Osteoblast (primary cell): ENCODE data around the gene FXYD7. TPM values are rescaled to one million over a fixed set of nuclear protein-coding genes. Genes with fewer than 3 reads are reported as not detected.

Source experiments
- DNase-seq: peaks from one replicate; pipeline ENCODE4 v3.0.0; 2011; ENCODE audit warnings: low spot score, mixed read lengths; ENCODE audit not compliant: insufficient read length; ENCODE audit errors: missing footprints
- H2AFZ ChIP-seq: 2 replicates; pipeline ENCODE4 v1.6.0; 2011; ENCODE audit warnings: mild to moderate bottlenecking, low read length
- H3K27ac ChIP-seq: 2 replicates; pipeline ENCODE4 v1.5.1; 2011; ENCODE audit warnings: mild to moderate bottlenecking, low read depth, low read length, moderate library complexity
- H3K27me3 ChIP-seq: 2 replicates; pipeline ENCODE4 v1.6.0; 2012; ENCODE audit warnings: mild to moderate bottlenecking, control low read depth, inconsistent platforms, low read length, moderate library complexity; ENCODE audit not compliant: insufficient read depth
- H3K36me3 ChIP-seq: 2 replicates; pipeline ENCODE4 v1.5.1; 2011; ENCODE audit warnings: mild to moderate bottlenecking, low read length, control low read depth, moderate library complexity; ENCODE audit not compliant: insufficient read depth
- H3K4me1 ChIP-seq: 2 replicates; pipeline ENCODE4 v1.5.1; 2011; ENCODE audit warnings: mild to moderate bottlenecking, low read length, control low read depth, moderate library complexity; ENCODE audit not compliant: insufficient read depth
- H3K4me2 ChIP-seq: 2 replicates; pipeline ENCODE4 v1.6.0; 2011; ENCODE audit warnings: mild to moderate bottlenecking, low read length; ENCODE audit not compliant: insufficient read depth
- H3K4me3 ChIP-seq: fragments of 200-600 bp; sonication (generic); 3 replicates; pipeline ENCODE4 v1.5.1; 2012; ENCODE audit warnings: mild to moderate bottlenecking, low read length, inconsistent platforms; ENCODE audit not compliant: insufficient read depth
- H3K79me2 ChIP-seq: 2 replicates; pipeline ENCODE4 v1.6.0; 2012; ENCODE audit warnings: mild to moderate bottlenecking, low read length, control low read depth, inconsistent platforms; ENCODE audit not compliant: insufficient read depth
- H3K9me3 ChIP-seq: 2 replicates; pipeline ENCODE4 v1.5.1; 2011; ENCODE audit warnings: low read depth, low read length, control low read depth
- H4K20me1 ChIP-seq: 2 replicates; pipeline ENCODE4 v1.6.0; 2012; ENCODE audit warnings: mild to moderate bottlenecking, low read length, control low read depth; ENCODE audit not compliant: insufficient read depth
- total RNA-seq: library from RNA; depleted of rRNA; stranded (reverse); fragments of >200 nt; gene quantifications from 2 replicates; pipeline ENCODE4 v1.2.3, GENCODE V29; 2012
- TF ChIP-seq, protein P1 (sequence below): IDR thresholded peaks from 2 replicates; pipeline ENCODE4 v1.5.1; 2011; ENCODE audit warnings: mild to moderate bottlenecking, low read depth, low read length, moderate library complexity; ENCODE audit errors: extremely low read depth

FXYD7 gene
- total RNA-seq, 1 donor = not detected

DNA sequence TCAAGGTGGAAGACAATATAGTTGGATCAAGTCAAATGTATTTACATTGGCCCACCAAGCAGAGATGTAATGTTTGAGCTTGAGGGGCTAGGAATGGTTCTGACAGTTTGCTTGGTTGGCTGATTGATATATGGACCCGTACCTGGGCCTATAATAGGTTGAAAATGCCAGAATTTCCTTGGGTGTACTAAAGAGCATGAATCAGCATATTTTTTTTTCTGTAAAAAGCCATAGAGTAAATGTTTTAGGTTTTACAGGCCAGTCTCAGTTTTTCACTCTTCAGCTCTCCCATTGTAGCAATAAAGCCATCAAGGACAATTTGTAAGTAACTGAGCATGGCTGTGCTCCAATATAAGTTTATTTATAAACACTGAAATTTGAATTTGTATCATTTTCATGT is 38.3 kb downstream of the FXYD7 start:
- no peak for DNase-seq
- no peaks in the 10 kb centered on the region for H3K36me3 ChIP-seq
- no peak overlapping the region for H2AFZ ChIP-seq
- no peaks in the 10 kb centered on the region for H3K79me2 ChIP-seq
- H3K4me3 ChIP-seq = no peak overlapping the region
- no peaks in the 10 kb centered on the region for H4K20me1 ChIP-seq
- H3K4me2 ChIP-seq = no peak overlapping the region
- no peak overlapping the region for H3K27ac ChIP-seq
- no peaks in the 10 kb centered on the region for H3K4me1 ChIP-seq
- H3K27me3 ChIP-seq = peaks cover 5% of the 10 kb centered on the region
- TF ChIP-seq, protein P1, sequence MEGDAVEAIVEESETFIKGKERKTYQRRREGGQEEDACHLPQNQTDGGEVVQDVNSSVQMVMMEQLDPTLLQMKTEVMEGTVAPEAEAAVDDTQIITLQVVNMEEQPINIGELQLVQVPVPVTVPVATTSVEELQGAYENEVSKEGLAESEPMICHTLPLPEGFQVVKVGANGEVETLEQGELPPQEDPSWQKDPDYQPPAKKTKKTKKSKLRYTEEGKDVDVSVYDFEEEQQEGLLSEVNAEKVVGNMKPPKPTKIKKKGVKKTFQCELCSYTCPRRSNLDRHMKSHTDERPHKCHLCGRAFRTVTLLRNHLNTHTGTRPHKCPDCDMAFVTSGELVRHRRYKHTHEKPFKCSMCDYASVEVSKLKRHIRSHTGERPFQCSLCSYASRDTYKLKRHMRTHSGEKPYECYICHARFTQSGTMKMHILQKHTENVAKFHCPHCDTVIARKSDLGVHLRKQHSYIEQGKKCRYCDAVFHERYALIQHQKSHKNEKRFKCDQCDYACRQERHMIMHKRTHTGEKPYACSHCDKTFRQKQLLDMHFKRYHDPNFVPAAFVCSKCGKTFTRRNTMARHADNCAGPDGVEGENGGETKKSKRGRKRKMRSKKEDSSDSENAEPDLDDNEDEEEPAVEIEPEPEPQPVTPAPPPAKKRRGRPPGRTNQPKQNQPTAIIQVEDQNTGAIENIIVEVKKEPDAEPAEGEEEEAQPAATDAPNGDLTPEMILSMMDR = no peak
- H3K9me3 ChIP-seq = no peaks in the 10 kb centered on the region

DNA sequence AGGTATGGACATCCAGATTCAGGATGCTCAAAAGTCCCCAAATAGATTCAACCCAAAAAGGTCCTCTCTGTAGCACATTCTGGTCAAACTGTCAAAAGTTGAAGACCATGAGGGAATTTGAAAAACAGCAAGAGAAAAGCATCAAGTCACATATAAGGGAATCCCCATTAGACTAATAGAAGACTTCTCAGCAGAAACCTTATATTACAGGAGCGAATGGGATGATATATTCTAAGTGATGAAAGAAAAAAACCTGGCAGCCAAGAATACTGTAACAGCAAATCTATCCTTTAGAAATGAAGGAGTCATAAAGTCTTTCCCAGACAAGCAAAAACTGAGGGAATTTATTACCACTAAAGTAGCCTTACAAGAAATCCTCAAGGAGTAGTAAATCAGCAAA is 41.2 kb downstream of the FXYD7 start:
- Histone ChIP-seq H3K4me1 (no peaks in the 10 kb centered on the region), H3K9me3 (no peaks in the 10 kb centered on the region), H3K4me3 (no peak overlapping the region), H3K36me3 (no peaks in the 10 kb centered on the region), H3K27ac (no peak overlapping the region), H2AFZ (no peak overlapping the region), H3K4me2 (no peak overlapping the region), H4K20me1 (no peaks in the 10 kb centered on the region), H3K27me3 (peaks cover 5% of the 10 kb centered on the region), H3K79me2 (no peaks in the 10 kb centered on the region)
- no peak for DNase-seq
- TF ChIP-seq, protein P1 = no peak

DNA sequence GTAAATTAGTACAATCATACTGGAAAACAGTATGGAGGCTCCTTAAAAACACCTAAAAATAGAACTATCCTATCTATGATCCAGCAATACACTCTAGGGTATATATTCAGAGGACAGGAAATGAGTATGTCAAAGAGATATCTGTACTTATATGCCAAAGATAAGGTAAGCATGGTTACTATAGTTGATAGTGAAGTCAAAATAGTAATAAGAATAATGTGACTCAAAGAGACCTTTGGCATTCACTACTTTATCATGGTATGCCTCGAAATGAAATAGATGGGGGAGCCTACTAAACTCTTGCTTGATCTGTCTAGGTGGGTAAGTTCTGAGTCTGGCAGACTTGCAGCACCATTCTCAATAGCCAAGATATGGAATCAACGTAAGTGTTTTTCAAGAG is 41.8 kb downstream of the FXYD7 start:
- H3K4me3 ChIP-seq = no peak overlapping the region
- TF ChIP-seq, protein P1 = no peak
- H3K27me3 ChIP-seq = peaks cover 5% of the 10 kb centered on the region
- no peak overlapping the region for H2AFZ ChIP-seq
- H3K79me2 ChIP-seq = no peaks in the 10 kb centered on the region
- DNase-seq = no peak
- no peaks in the 10 kb centered on the region for H3K4me1 ChIP-seq
- H3K36me3 ChIP-seq = no peaks in the 10 kb centered on the region
- H3K4me2 ChIP-seq = no peak overlapping the region
- no peaks in the 10 kb centered on the region for H4K20me1 ChIP-seq
- no peak overlapping the region for H3K27ac ChIP-seq
- H3K9me3 ChIP-seq = no peaks in the 10 kb centered on the region

DNA sequence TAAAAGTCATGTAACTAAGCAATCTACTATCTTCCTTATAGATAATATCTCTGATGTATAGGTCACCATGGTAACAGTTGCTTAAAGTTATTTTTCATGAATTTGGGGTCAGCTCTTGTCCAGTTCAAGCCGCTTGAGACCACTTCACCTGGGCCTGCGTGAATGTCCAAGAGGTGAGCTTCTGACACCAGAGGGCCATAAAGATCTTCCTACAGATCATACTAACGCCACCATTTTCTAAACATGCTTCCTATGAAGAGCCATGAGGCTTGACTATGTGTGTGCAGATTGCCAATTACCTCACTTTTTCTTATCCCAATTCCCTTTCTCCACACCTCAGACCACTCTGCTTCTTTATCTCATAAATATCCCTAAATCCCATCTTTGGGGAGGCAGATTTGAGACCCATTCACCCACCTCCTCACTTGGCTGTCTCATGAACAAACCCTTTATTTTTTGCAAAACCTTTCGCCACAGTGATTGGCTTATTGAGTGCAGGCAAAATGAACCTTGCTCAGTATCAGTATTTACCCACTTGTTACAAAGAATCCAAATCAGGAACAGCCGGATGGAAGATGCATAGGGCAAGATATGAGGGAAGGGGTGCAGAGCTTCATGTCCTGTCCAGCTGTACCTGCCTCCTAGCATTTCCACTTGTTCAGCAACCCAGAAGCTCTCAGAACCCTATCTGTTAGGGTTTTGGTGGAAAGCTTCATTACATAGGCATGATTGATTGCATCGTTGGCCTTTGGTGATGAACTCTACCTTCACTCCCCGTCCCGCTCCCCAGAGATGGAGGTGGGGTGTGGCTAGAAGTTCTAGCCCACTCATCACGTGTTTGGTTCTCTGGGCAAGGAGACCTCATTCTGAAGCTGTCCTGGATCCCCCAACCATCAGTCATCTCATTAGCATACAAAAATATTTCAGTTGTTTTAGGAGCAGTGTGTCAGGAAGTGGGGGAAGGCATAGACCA is 51.2 kb downstream of the FXYD7 start:
- H3K4me1 ChIP-seq = no peaks in the 10 kb centered on the region
- no peaks in the 10 kb centered on the region for H3K79me2 ChIP-seq
- no peak overlapping the region for H3K4me3 ChIP-seq
- no peaks in the 10 kb centered on the region for H3K27me3 ChIP-seq
- TF ChIP-seq, protein P1 = no peak
- H2AFZ ChIP-seq = no peak overlapping the region
- H3K4me2 ChIP-seq = no peak overlapping the region
- no peak overlapping the region for H3K27ac ChIP-seq
- H3K9me3 ChIP-seq = no peaks in the 10 kb centered on the region
- H4K20me1 ChIP-seq = no peaks in the 10 kb centered on the region
- no peaks in the 10 kb centered on the region for H3K36me3 ChIP-seq
- peak; percentile 61 for DNase-seq
